HCT116 (cell line): ENCODE data around the gene TRIM59. TPM values are rescaled to one million over a fixed set of nuclear protein-coding genes. Genes with fewer than 3 reads are reported as not detected.

Experiments used
- ATAC-seq: fragments of 200-7000 bp; cut with Tn5 transposase; 2 replicates; pipeline ENCODE4 v1.9.1; 2020; ENCODE audit warnings: mild to moderate bottlenecking, moderate library complexity
- BruUV-seq: library from RNA; stranded (reverse); fragments of 400-500 nt; replicated peaks from 2 replicates; lab custom pipeline; 2021; lab: Mats Ljungman, UMichigan
- CTCF ChIA-PET: fragments of 300-600 bp; sonication (Branson Sonifier 250); formaldehyde crosslinking; loops from one replicate; lab custom pipeline; 2021; ENCODE audit warnings: antibody characterized with exemption; lab: Charles Lee
- POLR2A ChIA-PET: fragments of 300-600, 350-600 bp; sonication (Branson Sonifier 250); formaldehyde crosslinking; loops from one replicate; lab custom pipeline; 2021; ENCODE audit warnings: antibody characterized with exemption; lab: Charles Lee
- RAD21 ChIA-PET, 2 experiments: fragments of 300-600 bp; sonication (Branson Sonifier 250); formaldehyde crosslinking; loops; one replicate each; lab custom pipeline; 2023; ENCODE audit warnings: low total read pairs in 2 of 2; ENCODE audit not compliant: uncharacterized antibody in 2 of 2, unreplicated experiment in 2 of 2, low non-redundant PET in 1 of 2; lab: Charles Lee
- DNase-seq: peaks from one replicate; pipeline ENCODE4 v3.0.0-alpha.2; 2010; ENCODE audit warnings: low read depth, low spot score
- H2AFZ ChIP-seq: fragments of 200-600 bp; shearing (Covaris generic), sonication (generic); 2 replicates; pipeline ENCODE4 v1.6.1; 2017; ENCODE audit warnings: low read depth, mixed run types, mixed read lengths, antibody characterized with exemption, low read length; ENCODE audit not compliant: poor library complexity, severe bottlenecking
- H3K27ac ChIP-seq: 2 replicates; pipeline ENCODE4 v1.5.1; 2012; ENCODE audit warnings: low read depth, low read length
- H3K27me3 ChIP-seq: fragments of 200-600 bp; sonication (generic); 2 replicates; pipeline ENCODE4 v1.6.1; 2016; ENCODE audit warnings: mixed run types, low read length, mixed read lengths; ENCODE audit not compliant: insufficient read depth
- H3K36me3 ChIP-seq, 2 experiments: fragments of 200-500 bp in 1 of 2; fragments of 200-600 bp in 1 of 2; sonication (Bioruptor generic) in 1 of 2; sonication (generic) in 1 of 2; 2 replicates each; pipeline versions ENCODE4 v1.5.1 to v1.6.1; 2014 to 2016; ENCODE audit warnings: low read length in 2 of 2, inconsistent platforms in 1 of 2, mixed read lengths in 1 of 2, mixed run types in 1 of 2; ENCODE audit not compliant: insufficient read depth in 2 of 2, control insufficient read depth in 1 of 2
- H3K4me1 ChIP-seq, 2 experiments: fragments of 200-600 bp in 1 of 2; sonication (generic) in 1 of 2; 2 replicates each; pipeline versions ENCODE4 v1.5.1 to v1.6.1; 2012 to 2017; ENCODE audit warnings: low read length in 2 of 2, inconsistent platforms in 1 of 2, mild to moderate bottlenecking in 1 of 2, mixed read lengths in 1 of 2, mixed run types in 1 of 2, moderate library complexity in 1 of 2; ENCODE audit not compliant: insufficient read depth in 2 of 2, control insufficient read depth in 1 of 2
- H3K4me2 ChIP-seq: fragments of 200-600 bp; sonication (generic); 2 replicates; pipeline ENCODE4 v1.6.1; 2017; ENCODE audit warnings: mixed run types, low read length, mixed read lengths
- H3K4me3 ChIP-seq, 2 experiments: fragments of 200-600 bp in 1 of 2; sonication (generic) in 1 of 2; replicated peaks in 1 of 2; 2 replicates each; pipeline ENCODE4 v1.5.1; 2011 to 2016; ENCODE audit warnings: low read length in 2 of 2, control low read depth in 1 of 2, low read depth in 1 of 2, mild to moderate bottlenecking in 1 of 2, mixed read lengths in 1 of 2, mixed run types in 1 of 2
- H3K79me2 ChIP-seq: fragments of 200-600 bp; sonication (generic); 2 replicates; pipeline ENCODE4 v1.6.1; 2017; ENCODE audit warnings: mild to moderate bottlenecking, mixed run types, low read length, moderate library complexity, mixed read lengths; ENCODE audit not compliant: insufficient read depth
- H3K9ac ChIP-seq: fragments of 200-600 bp; sonication (generic); 2 replicates; pipeline ENCODE4 v1.6.1; 2016; ENCODE audit warnings: low read length, mixed read lengths
- H3K9me2 ChIP-seq: fragments of 200-600 bp; sonication (generic), shearing (Covaris generic); 2 replicates; pipeline ENCODE4 v1.6.1; 2017; ENCODE audit warnings: mixed run types, mild to moderate bottlenecking, moderate library complexity; ENCODE audit not compliant: insufficient read depth
- H3K9me3 ChIP-seq, 2 experiments: fragments of 200-500 bp in 1 of 2; fragments of 200-600 bp in 1 of 2; sonication (Bioruptor generic) in 1 of 2; sonication (generic) in 1 of 2; 2 replicates each; pipeline ENCODE4 v1.6.1; 2014 to 2017; ENCODE audit warnings: low read length in 2 of 2, mixed read lengths in 2 of 2, inconsistent platforms in 1 of 2, low read depth in 1 of 2, mild to moderate bottlenecking in 1 of 2, mixed run types in 1 of 2, moderate library complexity in 1 of 2; ENCODE audit not compliant: control insufficient read depth in 1 of 2, insufficient read depth in 1 of 2
- H4K20me1 ChIP-seq: fragments of 200-600 bp; sonication (generic), shearing (Covaris generic); 2 replicates; pipeline ENCODE4 v1.6.1; 2017; ENCODE audit warnings: mixed run types, mild to moderate bottlenecking, moderate library complexity; ENCODE audit not compliant: insufficient read depth
- CBX3 ChIP-seq: IDR thresholded peaks from 2 replicates; pipeline ENCODE4 v1.6.1; 2012; ENCODE audit warnings: low read depth
- CEBPB ChIP-seq: IDR thresholded peaks from 2 replicates; pipeline ENCODE4 v1.6.1; 2012; ENCODE audit warnings: low read depth
- EGR1 ChIP-seq: IDR thresholded peaks from 2 replicates; pipeline ENCODE4 v1.6.1; 2012; ENCODE audit warnings: low read depth
- FOSL1 ChIP-seq: IDR thresholded peaks from 2 replicates; pipeline ENCODE4 v1.6.1; 2012; ENCODE audit warnings: low read depth
- POLR2A ChIP-seq: IDR thresholded peaks from 2 replicates; pipeline ENCODE4 v1.7.0; 2011; ENCODE audit warnings: borderline replicate concordance; ENCODE audit not compliant: insufficient read depth, insufficient read length; ENCODE audit errors: extremely low read depth
- POLR2AphosphoS5 ChIP-seq: IDR thresholded peaks from 2 replicates; pipeline ENCODE4 v1.6.1; 2011; ENCODE audit warnings: mild to moderate bottlenecking, low read depth, low read length, moderate library complexity
- SIN3A ChIP-seq: IDR thresholded peaks from 2 replicates; pipeline ENCODE4 v1.6.1; 2012; ENCODE audit warnings: low read depth
- SP1 ChIP-seq: IDR thresholded peaks from 2 replicates; pipeline ENCODE4 v1.6.1; 2012; ENCODE audit warnings: low read depth
- SRF ChIP-seq: IDR thresholded peaks from 2 replicates; pipeline ENCODE4 v1.6.1; 2012; ENCODE audit warnings: low read depth
- TCF7L2 ChIP-seq: IDR thresholded peaks from 2 replicates; pipeline ENCODE4 v1.7.0; 2011; ENCODE audit warnings: borderline replicate concordance, inconsistent platforms; ENCODE audit not compliant: insufficient read depth, insufficient read length; ENCODE audit errors: extremely low read depth
- intact Hi-C: fragments of 100-400 bp; cut with micrococcal nuclease; formaldehyde crosslinking; loops from 2 replicates; pipeline ENCODE4 v1.10.0; 2022
- total RNA-seq: library from RNA; stranded (reverse); gene quantifications from one replicate; pipeline ENCODE4 v1.2.1, GENCODE V29; 2021; ENCODE audit not compliant: unreplicated experiment
- TF ChIP-seq, protein P1 (sequence below): IDR thresholded peaks from 2 replicates; pipeline ENCODE4 v1.6.1; 2012; ENCODE audit warnings: low read depth
- TF ChIP-seq, protein P2 (sequence below): IDR thresholded peaks from 2 replicates; pipeline ENCODE4 v1.6.1; 2011; ENCODE audit warnings: mild to moderate bottlenecking, low read length, moderate library complexity; ENCODE audit not compliant: insufficient replicate concordance; ENCODE audit errors: extremely low read depth

The TRIM59 gene
- total RNA-seq, 1 experiment from 2014 or later: 41.6 TPM

DNA sequence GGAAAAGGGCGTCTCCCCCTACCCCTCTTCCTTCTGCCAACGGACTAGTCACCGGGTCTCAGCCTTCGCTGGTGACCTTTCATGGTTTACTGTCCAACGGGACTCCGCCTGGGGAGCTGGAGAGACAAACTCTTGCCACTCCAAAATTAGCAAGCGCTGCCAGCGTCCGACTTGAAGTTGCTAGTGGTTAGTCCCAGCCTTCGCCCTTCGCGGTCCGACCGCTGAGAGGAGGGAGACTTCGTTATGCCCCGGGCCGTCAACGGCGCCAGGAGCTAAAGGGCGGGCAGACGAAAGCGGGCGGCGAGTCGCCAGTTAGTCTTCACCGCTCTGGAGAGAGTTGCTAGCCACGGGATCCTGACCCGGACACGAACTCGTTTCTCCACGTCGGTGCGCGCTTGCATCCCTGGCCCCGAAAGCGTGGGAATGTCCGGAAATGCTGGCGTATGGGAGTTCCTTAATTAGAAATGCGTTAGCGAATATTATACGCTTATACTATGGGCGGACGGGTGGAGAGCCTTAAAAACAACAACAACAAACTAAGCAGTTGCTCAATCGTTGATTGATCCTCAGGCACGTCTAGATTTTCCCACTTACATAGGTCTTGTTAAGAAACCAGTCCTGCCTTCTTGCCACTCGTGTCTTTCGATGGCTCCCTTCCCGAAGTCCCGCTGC, 49.4 kb downstream of the TRIM59 start:
- H3K79me2 ChIP-seq: peaks cover 89% of the 10 kb centered on the region
- ChIA-PET RAD21 (no interaction called here), POLR2A (no interaction called here), CTCF (no interaction called here)
- no peaks in the 10 kb centered on the region for H3K9me3 ChIP-seq
- H3K9ac ChIP-seq: peak overlapping the region; percentile 94
- H3K9me2 ChIP-seq: no peaks in the 10 kb centered on the region
- TF ChIP-seq TCF7L2: no peak
- TF ChIP-seq CBX3: no peak
- no peak for TF ChIP-seq SP1
- TF ChIP-seq SIN3A: peak; percentile 45; the same call in 1 of the 2 replicates
- peak overlapping the region; percentile 91 for H3K4me2 ChIP-seq
- H3K4me3 ChIP-seq: peak overlapping the region; percentile 90 to 93
- H4K20me1 ChIP-seq: peaks cover 11% of the 10 kb centered on the region; the same call in 1 of the 2 replicates
- DNase-seq (no peak), ATAC-seq (0 out of 2 replicates have a peak, but pooled peaks have one; percentile 7)
- intact Hi-C loops: no loop called here
- H2AFZ ChIP-seq: no peak overlapping the region
- H3K27ac ChIP-seq: peak overlapping the region; percentile 95
- H3K27me3 ChIP-seq: no peaks in the 10 kb centered on the region
- peaks cover 17 to 32% of the 10 kb centered on the region in 2 experiments for H3K4me1 ChIP-seq
- no TSS peak for BruUV-seq
- peaks cover 11 to 38% of the 10 kb centered on the region in 2 experiments; a peak in 3 of 4 replicates for H3K36me3 ChIP-seq

DNA sequence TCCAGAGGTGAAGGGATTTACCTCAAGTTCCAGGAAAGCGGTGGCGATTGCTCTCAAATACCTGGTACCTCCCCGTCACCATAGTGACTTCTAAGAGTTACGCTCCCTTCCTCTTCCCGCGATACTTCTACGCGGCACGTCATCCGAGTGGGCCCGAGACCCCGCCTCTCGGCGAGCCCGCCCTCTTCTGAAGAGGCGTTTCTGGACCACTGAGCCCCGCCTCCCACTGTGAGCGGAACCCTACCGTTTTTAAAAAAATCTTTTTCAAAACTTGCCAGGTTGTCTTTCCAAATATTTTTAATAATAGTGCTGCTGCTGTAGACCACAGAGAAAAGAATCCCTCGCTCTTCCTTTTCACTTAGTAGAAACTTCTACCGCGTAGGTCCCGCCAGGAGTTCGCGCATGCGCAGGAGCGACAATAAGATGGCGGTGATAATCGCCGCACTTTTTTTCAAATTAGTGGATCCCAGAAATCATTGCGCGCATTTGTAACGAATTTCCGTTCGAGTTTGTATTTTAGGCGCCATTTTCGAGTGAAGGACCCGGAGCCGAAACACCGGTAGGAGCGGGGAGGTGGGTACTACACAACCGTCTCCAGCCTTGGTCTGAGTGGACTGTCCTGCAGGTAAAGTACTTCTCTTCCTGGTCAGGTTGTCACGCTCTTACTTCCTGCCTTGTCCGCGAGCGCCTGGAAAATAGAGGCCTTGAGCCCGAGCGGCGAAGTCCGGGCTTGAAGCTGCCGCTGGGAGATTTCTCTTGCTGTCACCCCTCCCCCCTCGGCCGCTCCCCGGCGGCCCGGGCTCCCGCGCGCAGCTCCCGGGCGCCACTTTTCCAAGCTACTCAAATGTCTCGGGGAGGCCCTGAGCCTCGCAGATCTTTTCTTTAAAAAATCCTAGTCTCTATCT, 50.2 kb downstream of the TRIM59 start, which contains the start of the genes IFT80 and SMC4:
Gene IFT80, minus strand, starts transcription at position 101 of the 905 bp plus-strand sequence. CDS start 14,625 bp downstream, outside the sequence.
Gene SMC4, plus strand, starts transcription at position 526 of the 905 bp plus-strand sequence. CDS start 1,177 bp downstream, outside the sequence.
- POLR2A ChIA-PET: no interaction called here
- Histone ChIP-seq H3K4me1 (peaks cover 17 to 32% of the 10 kb centered on the region in 2 experiments), H3K9me3 (no peaks in the 10 kb centered on the region), H3K4me3 (peak within 1 kb of the TSS; percentile 90 to 93), H2AFZ (peak within 1 kb of the TSS; percentile 55), H4K20me1 (peaks cover 11% of the 10 kb centered on the region; the same call in 1 of the 2 replicates), H3K9me2 (no peaks in the 10 kb centered on the region), H3K27ac (peak within 1 kb of the TSS; percentile 95), H3K4me2 (peak within 1 kb of the TSS; percentile 91), H3K79me2 (peaks cover 82% of the 10 kb centered on the region), H3K9ac (peak within 1 kb of the TSS; percentile 94), H3K27me3 (no peaks in the 10 kb centered on the region), H3K36me3 (peaks cover 7 to 30% of the 10 kb centered on the region in 2 experiments; a peak in 2 of 4 replicates)
- RAD21 ChIA-PET: no interaction called here
- CTCF ChIA-PET: no interaction called here
- DNase-seq: peak; percentile 93
- ATAC-seq: peak; percentile 94
- TSS peak; percentile 56 for BruUV-seq
- intact Hi-C loops: no loop called here
- TF ChIP-seq FOSL1 (no peak), POLR2A (peak; percentile 78), SIN3A (peak; percentile 91), POLR2AphosphoS5 (peak; percentile 89), CEBPB (no peak), EGR1 (no peak), SRF (peak; percentile 61)
- TF ChIP-seq, protein P1, sequence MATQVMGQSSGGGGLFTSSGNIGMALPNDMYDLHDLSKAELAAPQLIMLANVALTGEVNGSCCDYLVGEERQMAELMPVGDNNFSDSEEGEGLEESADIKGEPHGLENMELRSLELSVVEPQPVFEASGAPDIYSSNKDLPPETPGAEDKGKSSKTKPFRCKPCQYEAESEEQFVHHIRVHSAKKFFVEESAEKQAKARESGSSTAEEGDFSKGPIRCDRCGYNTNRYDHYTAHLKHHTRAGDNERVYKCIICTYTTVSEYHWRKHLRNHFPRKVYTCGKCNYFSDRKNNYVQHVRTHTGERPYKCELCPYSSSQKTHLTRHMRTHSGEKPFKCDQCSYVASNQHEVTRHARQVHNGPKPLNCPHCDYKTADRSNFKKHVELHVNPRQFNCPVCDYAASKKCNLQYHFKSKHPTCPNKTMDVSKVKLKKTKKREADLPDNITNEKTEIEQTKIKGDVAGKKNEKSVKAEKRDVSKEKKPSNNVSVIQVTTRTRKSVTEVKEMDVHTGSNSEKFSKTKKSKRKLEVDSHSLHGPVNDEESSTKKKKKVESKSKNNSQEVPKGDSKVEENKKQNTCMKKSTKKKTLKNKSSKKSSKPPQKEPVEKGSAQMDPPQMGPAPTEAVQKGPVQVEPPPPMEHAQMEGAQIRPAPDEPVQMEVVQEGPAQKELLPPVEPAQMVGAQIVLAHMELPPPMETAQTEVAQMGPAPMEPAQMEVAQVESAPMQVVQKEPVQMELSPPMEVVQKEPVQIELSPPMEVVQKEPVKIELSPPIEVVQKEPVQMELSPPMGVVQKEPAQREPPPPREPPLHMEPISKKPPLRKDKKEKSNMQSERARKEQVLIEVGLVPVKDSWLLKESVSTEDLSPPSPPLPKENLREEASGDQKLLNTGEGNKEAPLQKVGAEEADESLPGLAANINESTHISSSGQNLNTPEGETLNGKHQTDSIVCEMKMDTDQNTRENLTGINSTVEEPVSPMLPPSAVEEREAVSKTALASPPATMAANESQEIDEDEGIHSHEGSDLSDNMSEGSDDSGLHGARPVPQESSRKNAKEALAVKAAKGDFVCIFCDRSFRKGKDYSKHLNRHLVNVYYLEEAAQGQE: no peak
- TF ChIP-seq, protein P2, sequence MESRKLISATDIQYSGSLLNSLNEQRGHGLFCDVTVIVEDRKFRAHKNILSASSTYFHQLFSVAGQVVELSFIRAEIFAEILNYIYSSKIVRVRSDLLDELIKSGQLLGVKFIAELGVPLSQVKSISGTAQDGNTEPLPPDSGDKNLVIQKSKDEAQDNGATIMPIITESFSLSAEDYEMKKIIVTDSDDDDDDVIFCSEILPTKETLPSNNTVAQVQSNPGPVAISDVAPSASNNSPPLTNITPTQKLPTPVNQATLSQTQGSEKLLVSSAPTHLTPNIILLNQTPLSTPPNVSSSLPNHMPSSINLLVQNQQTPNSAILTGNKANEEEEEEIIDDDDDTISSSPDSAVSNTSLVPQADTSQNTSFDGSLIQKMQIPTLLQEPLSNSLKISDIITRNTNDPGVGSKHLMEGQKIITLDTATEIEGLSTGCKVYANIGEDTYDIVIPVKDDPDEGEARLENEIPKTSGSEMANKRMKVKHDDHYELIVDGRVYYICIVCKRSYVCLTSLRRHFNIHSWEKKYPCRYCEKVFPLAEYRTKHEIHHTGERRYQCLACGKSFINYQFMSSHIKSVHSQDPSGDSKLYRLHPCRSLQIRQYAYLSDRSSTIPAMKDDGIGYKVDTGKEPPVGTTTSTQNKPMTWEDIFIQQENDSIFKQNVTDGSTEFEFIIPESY: peak; percentile 96
